GOT3 (cell line): Measurements from ENCODE around the gene TEC.
"Not testable (repeated sequence)": the region's sequence is repeated elsewhere in the genome, so short reads cannot be mapped to it uniquely, and the experiment has no call there.

Experiments
- DNase-seq: peaks from one replicate; lab custom pipeline; 2025; ENCODE audit warnings: mixed read lengths; lab: John Stamatoyannopoulos, UW

TEC gene

DNA sequence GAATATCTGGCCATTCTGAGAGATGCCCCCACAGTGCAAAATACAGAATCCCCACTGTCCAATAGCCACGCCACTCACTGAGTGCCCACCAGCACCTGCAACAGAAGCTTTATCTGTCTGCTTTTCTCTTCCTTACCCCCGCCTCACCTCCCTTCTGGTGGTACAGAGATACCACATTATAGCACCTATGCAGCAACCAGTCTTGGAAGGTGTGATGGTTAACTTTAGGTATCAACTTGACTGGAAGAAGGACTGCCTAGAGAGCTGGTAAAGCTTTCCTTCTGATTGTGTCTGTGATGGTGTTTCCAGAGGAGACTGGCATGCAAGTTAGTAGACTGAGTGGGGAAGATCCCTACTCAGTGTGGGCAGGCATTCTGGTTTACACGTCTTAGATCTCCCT lies 73.8 kb downstream of the TEC start:
- no peak for DNase-seq

DNA sequence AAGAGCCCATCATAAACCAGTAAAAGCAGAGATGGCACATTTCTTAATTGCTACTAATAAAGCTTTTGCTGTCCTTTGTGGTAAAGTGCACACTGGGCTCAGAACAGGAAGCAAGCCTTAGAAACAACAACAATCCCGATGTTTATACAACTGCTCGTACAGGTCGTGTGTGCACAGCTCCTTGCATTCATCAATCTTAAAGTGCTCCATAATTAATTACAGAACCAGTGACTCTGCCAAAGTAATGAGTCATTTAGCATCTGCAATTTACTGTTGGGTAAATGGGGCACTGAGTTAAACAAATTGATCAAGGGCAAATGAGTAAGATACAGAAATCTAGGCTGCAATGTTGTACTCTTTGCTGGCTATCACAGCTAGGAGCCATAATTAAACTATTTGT lies 74.3 kb downstream of the TEC start:
- no peak for DNase-seq

DNA sequence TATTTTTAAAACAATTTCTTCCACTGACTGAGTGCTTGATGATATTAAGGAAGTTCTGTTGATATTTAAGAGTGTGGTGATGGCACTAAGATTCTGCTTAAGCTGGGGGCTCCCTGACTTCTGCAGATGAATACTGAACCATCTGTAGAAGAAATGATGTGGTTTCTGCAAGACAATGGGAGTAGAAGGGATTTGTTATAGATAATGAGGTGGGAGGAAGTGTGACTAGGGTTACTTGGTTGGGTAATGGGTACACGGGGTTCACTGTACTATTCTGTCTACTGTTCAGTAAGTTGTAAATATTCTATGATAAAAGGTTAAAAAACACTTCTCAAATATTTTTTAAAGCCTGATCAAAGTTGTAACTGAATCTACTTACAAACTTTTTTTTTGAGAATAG lies 74.7 kb downstream of the TEC start:
- DNase-seq: no peak

DNA sequence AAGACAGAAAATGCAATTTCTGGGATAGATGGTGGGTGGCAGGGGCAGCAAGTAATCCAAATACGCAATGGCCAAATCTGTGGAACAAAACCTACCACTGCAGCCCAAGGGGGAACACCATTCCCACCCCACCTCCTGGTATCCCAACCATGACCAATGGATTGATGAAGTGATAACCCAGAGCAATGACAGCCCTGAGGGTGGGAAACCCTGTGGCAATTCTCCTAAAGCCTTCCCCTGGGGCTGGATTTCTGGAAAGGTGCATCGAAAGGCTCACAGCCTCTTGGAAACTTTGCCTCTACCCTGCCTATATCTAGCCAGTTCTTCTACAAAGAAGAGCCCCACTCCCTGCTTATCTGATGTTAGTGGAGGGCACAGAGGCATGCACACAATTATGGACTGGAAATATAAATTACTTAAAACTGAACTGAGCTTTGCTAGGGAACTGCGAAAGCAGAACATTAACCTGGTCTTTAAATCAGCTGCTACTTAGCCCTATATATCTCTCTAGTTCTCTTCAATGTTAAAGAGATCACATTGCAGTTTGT lies 75.6 kb downstream of the TEC start:
- DNase-seq: no peak

DNA sequence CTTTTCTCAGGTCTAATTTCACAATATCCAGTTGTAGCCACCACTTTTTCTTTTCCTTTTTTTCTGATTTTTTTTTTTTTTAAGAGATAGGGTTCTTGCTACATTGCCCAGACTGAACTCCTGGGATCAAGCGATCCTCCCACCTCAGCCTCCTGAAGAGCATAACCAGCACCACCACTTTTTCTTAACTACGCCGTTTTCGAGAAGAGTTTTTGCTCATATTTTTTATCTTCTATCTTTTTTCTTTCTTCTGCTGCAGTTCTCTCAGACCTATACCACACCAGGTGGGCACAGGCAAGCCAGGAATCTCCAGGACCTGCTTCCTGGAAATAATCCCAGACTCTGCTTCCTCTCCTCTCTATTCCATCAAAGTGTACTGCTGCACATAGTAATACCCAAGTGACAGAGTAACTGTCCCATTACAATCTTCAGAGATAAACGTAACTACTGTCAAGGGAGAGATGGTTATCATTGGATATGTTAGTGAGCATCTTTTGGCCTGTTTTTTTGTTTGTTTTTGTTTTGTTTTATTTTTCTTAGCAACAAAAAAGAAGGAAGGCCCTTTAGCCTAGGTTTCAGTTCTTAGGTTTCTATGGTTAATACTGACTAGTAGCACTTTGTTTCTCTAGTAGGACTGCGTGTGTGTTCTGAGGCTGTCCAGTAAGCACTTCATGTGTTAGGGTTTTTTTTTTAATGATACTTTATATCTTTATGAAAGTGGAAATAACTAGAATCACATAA lies 76.4 kb downstream of the TEC start:
- DNase-seq: no peak

DNA sequence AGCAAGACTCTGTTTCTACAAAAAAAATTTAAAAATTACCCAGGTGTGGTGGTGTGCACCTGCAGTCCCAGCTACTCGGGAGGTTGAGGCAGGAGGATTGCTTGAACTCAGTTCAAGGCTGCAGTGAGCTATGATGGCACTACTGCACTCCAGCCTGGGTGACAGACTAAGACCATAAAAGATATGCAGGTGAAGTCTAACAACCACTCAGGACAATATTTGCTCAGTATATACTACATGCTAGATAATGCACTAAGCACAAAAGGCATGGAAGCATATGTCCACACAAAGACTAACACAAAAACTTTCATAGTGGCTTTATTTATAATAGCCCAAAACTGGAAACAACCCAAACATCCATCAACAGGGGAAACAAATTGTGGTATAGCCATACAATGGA lies 77.9 kb downstream of the TEC start:
- DNase-seq: no peak

DNA sequence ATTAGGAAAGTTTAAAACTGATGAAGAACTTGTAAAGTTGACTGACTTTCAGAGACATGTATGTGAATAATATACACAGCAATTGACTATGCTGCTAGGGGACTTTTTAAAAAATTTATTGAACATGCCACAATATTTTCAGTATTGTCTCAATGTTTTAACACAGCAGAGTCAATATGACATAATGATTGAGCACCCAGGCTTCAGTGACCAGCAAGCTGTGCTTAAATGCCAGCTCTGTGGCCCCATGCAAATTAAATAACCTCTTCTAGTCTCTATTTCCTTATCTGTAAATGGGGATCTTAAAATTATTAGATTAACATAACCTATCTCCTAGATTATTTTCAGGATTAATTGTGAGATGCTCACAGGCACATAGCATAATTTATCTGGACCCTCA lies 78.8 kb downstream of the TEC start:
- no peak for DNase-seq

DNA sequence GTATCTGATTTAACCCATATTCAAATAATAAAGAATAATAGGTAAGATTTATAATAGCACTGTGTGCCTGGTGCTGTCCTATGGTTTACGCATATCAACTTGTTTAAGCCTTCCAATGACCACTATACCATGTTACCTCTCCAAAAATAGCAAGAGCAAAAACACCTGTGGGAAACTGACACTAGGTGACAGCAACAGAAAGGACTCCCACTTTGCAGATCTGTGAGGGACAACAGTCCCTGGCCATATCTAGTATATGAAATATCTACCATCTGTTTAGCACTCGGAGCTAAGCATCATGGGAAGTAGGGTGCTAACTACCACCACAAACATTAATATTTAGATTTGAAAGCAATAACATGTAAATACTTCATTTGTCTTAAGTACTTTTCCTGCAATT lies 79.9 kb downstream of the TEC start:
- DNase-seq: no peak

DNA sequence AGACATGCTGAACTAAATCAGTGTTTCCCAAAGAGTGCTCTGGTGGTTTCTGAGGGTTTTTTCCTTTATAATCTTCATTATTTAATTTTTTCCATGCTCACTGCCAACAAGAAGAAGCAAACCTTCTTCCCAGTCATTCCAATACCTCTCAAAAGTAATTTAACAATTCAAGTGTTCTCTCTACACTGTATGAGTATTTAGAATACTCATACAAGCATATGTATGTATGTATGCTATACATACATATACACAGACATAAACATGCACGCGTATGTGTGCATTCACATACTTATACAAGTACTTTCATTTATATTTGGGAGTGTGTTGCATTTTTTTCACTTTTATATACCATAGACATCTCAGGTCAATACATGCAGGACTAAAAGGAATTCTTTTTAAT lies 81.2 kb downstream of the TEC start:
- no peak for DNase-seq

DNA sequence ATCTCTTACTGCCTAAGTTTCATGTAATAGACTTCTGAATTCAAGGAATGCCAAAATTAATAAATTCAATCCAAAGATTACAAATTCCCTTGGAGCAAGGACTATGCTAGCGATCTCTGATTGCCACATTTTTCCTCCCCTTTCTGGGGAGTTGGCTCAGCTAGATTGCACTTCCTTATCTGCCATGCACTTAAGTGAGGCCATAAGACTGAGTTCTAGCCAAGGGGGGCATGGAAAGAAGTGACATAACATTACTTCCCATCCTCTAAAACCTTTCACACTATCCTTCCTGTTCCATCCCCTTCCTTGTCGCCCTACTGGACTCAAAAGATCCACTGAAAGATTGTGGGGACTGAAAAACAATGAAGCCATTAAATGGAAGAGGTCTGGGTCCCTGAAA lies 81.8 kb downstream of the TEC start:
- DNase-seq: no peak

DNA sequence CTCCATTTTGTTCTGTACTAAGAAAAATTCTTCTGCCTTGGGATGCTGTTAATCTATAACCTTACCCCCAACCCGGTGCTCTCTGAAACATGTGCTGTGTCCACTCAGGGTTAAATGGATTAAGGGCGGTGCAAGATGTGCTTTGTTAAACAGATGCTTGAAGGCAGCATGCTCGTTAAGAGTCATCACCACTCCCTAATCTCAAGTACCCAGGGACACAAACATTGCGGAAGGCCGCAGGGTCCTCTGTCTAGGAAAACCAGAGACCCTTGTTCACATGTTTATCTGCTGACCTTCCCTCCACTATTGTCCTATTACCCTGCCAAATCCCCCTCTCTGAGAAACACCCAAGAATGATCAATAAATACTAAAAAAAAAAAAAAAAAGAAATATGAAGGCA lies 82.6 kb downstream of the TEC start:
- DNase-seq: not testable (repeated sequence)

DNA sequence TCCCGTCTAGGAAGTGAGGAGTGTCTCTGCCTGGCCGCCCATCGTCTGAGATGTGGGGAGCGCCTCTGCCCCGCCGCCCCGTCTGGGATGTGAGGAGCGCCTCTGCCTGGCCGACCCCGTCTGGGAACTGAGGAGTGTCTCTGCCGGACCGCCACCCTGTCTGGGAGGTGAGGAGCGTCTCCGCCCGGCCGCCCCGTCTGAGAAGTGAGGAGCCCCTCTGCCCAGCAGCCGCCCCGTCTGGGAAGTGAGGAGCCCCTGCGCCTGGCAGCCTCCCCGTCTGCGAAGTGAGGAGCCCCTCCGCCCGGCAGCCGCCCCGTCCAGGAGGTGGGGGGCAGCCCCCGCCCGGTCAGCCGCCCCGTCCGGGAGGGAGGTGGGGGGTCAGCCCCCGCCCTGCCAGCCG lies 83.2 kb downstream of the TEC start:
- DNase-seq: not testable (repeated sequence)

DNA sequence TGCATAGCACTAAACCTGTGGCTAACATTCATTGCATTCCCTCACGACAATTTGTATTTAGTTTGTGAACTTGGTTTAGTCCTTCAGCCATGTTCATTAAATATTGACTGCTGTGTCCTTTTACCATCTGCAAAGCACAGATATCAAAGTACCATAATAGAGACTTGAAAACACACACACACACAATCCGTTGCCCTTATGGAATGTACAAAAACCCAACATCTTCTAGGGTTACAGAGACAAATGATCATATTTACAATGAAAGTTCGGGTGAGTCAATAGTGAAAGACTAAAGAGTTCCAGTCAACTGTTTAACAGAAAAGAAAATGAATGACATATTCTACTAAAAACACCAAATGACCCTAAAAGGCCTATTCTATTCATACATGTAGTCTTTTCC lies 84.8 kb downstream of the TEC start:
- no peak for DNase-seq

DNA sequence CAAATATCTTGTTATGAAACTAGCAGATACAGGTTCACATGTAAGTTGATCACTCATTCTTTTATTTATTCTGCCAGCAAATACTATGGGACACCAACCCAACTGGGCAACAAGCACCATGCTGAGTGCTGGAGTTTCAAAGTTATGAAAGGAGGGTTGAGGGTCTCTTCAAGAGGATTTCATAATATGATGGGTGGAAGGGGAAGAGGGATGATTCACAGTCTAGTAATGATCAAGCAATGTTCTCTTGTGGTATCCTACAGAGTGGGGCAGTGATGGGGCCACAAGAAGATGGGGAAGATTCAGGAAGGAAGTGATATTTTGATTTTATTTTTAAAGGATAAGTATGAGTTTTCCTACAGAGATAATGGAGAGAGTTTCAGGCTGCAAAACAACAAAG lies 89.4 kb downstream of the TEC start:
- no peak for DNase-seq

DNA sequence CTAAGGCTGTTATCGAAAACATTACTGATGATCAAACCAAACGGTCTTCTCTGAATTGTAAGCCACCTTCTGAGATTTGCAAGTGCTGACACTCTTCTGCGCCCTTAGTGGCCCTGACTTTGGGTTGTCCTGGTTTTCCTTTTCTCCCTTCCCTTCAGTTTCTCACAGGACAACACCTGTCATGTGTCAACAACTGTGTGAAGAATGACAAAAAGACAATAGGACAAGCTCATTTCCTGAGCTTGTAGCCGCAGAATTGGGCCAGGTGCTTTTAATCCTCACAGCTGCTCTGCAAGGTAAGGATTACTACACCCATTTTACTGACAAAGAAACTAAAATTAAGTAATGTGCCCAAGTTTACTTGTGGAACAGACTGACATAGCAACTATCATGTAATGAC lies 90.7 kb downstream of the TEC start:
- DNase-seq: no peak

DNA sequence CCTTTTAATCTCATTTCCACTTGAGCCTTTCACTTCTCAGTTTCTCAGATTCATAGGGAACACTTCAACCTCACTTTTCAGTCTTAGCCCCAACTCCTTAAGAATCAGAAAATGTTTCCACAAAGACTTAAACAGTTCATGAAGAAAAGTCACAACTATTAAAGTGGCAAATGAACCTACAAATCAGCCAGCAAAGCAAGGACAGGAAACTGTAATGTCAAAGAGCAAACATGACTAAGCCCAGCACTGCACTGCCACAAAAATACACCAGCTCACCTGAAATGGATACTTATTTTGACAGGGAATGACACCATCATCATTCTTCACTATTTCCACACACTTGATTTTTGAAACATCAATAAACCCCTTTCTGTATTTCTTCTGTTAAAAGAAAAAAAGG lies 93.8 kb downstream of the TEC start:
- DNase-seq: no peak

DNA sequence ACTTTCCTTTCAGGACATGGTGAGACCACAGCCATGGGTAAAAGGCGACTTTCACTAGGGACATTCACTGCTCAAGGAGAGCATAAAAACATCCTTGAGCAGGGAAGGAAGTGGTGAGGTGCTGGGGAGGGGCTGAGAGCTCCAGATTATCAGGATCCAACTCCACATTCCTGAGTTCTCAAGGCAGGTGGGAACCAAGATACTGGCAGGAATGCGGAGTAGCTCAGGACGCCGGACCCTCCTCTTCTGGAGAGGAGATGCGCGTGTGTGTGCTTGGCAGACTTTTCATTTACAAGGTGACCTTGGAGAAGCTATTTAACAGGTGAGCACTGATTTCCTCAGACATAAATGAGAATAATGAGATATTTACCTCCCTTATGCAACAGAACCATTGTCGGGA lies 94.3 kb downstream of the TEC start:
- DNase-seq: no peak

DNA sequence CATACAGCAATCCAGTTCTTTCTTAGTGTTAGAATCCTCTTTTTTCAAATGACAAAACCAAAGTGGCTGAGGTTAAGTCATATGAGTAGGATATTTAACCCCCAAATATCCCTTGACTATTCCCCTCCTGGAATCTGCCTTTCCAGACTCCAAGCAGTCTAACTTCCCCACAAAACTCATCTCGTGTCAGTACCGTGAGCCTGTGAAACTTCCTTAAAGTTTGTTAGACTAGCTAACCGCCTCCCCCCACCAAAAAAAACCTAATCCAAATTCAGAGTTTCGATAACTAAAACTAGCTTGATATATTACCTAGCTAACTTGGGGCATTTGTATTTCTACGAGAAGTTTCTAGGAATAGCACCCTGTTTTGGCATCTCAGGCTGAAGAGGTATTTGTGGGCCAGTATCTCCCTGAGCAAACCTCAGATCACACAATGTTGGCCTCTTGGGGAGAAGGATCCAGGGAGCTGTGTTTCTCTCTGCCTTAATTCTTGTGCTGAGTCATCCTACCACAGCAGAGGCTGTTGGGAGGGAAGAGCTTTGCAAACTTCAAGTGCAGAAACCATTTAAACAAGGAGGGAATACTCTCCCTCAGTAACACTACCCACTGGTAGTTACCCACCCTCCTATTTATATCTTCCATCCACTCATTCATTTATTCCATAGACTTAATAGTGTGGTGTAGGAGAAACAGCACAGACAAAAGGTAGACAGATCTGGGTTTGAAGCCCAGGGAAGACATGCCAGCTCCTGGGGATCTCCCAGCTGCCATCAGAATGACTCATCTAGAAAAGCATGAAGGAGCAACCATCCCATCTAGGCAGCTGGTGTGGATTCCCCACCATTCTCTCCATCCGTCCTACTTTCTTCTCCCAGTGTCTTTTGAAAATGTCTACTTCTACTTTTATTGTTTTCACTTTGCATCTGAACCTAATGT lies 96.3 kb downstream of the TEC start:
- DNase-seq: no peak

DNA sequence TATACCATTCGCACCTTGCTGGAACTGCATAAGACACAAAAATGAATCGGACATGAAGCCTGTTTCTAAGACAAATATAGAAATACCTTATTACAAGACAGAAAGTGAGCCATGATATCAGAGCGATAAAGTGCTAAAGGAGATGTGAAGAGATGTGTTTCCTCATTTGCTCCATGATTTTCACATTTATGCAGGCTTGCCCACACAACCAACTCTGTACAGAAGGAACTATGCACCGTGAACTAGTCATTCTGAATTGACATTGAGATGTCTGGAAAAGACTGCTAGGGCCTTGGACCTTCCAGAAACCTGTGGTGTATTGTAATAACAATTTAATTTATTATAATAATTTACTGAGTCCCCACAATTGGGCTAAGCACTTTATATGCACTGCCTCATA lies 97.0 kb downstream of the TEC start:
- DNase-seq: no peak

DNA sequence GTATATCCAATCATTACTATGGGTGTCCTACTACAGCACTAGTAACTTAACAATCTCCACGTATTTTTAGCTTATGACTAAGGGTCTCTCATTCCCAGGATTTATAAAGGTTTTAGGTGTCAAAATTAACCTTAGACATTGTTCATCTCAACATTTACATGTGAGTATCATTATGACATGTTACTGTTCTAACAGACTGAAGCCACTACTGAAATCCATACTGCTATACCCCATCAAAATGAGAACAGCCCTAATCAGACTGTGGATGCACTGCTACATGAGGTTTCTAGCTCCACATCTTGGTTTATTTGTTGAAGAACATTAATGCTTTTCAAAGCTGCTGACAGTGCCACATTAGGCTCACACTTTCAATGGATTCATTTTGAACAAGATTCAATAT lies 100.0 kb downstream of the TEC start:
- no peak for DNase-seq

DNA sequence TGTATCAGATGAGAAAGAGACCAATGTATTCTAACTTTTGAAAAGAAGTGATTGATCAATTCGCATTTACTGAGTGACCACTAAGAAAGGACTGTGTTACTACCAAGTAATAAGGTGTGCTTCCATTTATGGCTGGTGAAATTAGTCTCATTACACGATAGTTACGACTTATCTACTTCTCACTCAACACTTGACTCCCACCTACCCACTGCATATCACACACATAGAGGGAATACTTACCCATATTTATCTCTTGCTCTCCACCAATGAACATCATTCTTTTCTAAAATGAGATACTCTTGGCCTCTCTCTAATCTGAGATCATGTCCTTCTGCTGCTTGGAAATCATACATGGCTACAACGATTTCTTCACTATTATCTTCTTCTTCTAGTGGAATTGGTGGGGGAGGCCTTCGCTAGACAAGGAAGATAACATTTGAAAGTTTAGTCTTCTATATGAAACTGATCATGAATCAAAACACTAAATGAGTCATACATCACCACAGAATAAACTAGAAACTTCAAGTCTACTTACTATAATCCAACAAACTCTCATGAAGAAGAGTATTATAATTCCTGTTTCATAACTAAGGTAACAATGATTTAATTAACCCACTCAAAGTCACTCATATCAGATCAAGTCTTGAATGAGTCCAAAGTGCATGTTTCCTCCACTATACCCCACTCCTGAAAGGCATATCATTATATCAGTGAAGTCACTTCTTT lies 101.9 kb downstream of the TEC start:
- no peak for DNase-seq

DNA sequence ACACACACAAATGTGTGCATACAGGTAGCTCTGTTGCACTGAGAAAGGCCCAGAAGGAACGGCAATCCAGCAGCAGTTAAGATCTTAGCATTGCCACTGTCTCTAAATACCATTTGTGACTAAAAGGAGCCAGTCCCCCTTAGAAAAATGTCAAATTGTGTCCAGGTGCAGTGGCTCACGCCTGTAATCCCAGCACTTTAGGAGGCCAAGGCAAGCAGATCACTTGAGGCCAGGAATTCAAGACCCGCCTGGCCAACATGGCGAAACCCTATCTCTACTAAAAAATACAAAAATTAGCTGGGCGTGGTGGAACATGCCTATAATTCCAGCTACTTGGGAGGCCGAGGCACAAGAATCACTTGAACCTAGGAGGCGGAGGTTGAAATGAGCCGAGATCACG lies 105.1 kb downstream of the TEC start:
- not testable (repeated sequence) for DNase-seq

DNA sequence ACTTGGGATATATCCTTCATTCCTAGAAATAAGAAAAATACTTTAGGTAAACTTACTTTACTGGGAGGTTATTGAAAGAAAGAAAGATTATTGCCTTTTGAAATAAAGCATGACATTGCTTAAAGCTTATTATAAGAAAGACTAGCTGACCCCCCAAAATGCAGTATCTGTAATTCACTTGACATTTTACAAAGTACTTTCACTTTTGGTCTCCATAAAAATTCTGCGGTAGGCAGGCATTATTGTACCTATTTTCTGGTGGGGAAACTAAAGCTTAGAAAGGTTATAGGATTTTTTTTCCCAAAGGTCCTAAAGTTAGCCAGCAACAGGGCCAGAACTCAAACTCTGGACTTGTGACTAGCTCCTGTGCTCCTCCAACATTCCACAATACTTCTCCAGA lies 105.9 kb downstream of the TEC start:
- DNase-seq: no peak
